ENCODE data around the gene SEMA3F.

Gene SEMA3F

GRCh38 chr3:50154840-50155490, at the start of gene SEMA3F:
TSS of gene SEMA3F (plus strand) at chr3:50155324. CDS start at chr3:50159623, 4,299 bp downstream.
- DNase-seq: peak; percentile 42

- no peak for DNase-seq
Measured at GRCh38 chr3:50111757-50112156, 43.4 kb upstream of the SEMA3F start.

DNA sequence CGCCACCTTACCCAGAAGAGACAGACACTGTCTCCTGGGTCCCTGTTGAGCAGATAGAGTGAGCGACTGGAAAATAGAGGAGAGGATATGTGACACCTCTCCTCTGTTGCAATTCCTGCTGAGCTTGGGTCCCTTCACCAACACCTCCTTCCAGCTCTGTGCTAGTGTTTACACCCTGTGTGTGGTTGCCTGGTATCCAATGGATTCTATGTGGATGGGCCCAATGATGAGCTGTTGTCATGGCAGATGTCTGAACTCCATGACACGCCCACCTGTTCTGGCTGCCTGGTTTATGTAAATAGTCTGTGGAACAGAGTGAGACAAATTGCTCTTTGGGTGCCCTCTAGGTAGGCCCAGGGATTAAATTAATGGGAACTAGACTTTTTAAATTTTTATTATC, 42.7 kb upstream of the SEMA3F start:
- DNase-seq: no peak

- no peak for DNase-seq
Measured at GRCh38 chr3:50117120-50117519, 38.0 kb upstream of the SEMA3F start.

GRCh38 chr3:50118237-50118636, 36.9 kb upstream of the SEMA3F start:
- no peak for DNase-seq

DNA sequence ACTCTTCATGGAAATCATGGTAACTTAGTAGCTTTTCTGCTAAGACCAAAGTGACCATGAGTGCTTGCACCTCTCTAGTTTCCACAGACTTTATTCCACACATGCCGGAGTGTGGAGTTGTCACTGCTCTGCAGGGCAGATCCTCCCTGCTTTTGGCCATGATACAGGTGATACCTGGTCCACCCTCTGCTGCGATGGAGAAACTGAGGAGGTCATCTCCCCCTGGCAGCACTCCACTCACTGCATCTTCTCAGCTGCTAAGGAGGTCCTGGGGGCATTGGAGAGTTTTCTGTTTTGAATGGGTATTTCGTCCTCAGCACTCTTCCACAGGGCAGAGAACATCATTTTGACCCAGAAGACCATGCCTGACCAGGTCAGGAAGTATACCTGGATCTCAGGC, 35.3 kb upstream of the SEMA3F start:
- DNase-seq: no peak

DNA sequence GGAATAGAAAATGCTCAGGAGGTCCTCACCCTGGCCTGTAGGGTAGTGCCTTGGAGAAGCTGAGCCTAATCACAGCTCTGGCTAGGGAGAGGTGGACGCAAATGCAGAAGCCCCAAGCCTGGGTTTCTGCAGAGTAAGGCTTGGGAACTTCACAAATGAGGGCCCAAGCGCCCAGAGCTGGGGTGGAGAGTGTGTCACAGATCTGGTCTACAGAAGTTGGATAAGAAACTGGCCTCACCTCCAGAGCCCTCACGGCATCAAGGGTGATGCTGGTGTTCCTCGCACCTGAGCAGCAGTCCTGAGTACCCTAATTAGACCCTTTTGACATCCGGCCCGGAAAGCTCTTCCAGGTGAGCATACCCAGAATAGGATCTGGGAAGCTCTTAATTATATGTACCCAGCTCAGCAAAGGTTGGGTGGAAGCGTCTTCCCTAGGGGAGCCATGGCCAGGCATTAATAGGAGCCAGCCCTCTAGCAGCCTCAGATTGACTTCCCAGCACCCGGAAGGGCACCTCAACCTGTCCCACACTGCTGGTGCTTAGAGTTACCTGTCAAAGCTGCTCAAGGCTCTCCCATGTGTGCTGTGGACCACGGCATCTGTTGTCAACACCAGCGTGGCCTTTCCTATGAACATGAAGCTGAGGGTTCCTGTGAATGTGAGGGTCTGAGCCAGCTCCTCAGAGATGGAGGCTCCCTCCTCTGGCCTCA, 34.6 kb upstream of the SEMA3F start:
- no peak for DNase-seq

- DNase-seq: peak; percentile 75
Measured at GRCh38 chr3:50121072-50122032, 33.8 kb upstream of the SEMA3F start.

DNA sequence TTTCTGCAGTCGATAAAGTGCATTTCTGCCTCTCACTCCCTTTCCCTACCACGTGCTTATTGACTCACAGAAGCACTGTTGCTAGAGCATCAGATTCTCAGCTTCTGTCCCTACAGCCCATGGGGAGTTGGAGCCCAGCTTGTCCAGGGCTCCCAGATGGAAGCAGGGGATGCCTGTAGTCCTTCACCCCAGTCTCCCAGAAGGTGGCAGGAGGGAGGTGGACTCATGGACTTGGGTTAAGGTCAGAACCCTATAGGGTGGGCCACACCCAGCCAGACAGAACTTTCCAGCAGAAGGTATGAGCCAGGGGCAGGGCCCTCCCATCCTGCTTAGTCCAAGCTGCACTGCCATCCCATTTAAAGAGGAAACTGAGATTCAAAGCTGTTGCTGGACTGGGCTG, 33.1 kb upstream of the SEMA3F start:
- no peak for DNase-seq

DNA sequence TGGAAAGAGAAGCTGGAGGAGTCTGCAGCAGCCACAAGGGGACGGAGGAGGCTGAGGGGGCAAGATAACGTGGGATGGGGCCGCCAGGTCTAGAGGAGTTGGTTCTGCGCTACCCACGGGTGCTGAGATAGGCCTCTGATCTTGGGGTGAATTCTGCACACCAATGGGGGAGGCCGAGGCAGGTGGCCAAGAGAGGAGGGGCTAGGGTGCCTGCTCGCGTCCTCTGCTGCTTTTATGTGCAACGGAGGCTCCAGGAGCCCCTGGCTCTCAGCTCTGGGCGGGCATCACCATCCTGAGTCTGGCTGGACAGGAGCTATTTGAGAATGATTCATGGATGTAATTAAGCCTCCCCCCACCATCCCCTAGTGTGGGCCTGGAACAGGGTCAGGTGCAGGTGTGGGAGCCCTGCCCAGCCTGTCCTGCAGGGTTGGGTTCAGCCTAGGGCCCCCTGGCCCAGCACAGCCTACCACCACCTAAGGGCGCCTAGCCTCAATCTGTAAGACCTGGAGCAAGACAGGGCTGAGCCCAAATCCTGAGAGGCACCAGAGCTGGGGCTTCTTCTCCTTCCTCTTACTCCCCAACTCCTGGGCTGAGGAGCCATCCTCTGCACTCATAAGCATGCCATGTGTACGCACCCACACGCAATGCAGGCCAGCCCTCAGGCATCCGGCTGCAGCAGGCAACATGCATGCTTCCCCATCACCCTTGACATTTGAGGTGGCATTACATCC, 32.3 kb upstream of the SEMA3F start:
- DNase-seq: no peak

DNA sequence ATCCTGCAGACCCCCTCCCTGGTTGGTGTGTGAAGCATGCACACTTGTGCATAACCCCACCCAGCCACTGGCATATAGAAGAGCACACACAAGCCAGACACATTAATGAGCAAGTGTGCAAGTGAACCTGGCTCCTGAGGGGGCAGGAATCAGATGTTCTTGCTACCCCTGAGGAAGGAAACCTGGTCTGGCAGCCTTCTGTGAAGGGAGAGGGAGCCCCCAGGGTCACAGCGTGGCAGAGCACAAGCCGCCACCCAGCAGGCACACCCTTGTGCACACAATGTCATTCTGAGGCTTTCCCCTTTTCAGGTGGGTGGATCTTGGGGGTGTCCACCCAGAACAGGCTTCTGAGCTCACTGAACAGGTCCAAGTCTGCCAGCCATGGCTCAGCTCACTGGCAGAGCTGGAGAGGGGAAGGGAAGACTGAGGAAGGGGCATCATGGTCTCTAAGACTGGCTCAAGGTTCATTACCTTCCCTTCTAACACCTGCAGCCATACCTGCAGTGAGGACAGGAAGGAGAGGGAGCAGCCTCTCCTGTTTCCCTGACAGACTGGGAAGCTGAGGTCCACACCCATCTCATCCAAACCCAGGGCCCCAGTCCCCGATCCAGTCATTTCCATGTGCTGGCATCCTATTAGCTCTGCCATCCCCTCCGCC, 31.6 kb upstream of the SEMA3F start:
- DNase-seq: no peak

GRCh38 chr3:50124052-50124799, 30.9 kb upstream of the SEMA3F start:
- DNase-seq: no peak

- no peak for DNase-seq
Measured at GRCh38 chr3:50124800-50125178, 30.3 kb upstream of the SEMA3F start.

DNA sequence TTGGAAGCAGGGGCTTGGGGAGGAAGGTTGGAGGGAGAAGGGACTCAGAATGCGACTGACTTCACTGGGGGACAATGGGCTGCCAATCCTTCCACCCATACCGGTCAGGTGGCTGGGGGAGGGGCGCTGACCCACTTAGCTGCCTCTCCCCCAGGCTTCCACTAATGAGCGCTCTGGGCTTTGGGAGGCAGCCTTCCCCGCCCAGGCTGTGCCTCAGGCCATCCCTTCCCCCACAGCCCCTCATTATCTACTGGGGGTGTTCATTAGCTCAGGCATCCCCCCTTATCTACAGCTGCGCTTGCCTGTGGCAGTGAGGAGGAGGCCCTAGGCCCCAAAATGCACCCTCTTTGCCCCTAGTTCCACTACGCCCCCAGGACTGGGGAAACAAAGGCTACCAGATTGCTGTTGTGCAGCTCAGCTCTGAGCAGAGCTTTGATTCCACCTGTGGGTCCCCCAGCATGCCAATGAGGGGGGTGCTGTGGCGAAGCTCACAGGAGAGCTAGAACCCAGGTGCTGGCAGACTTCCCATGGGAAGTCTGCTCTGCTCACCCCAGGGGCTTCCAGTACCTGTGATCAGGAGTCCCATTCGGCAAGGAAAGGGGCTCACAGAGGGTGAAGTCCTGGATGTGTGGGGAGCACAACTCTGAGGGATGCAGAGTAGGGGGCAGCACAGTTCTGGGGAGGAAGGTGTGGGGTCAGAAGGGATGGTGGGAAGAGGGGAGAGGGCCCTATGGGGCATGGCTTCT, 29.4 kb upstream of the SEMA3F start:
- DNase-seq: no peak

GRCh38 chr3:50126287-50127211, 28.6 kb upstream of the SEMA3F start:
- no peak for DNase-seq

GRCh38 chr3:50127251-50127691, 27.9 kb upstream of the SEMA3F start:
- no peak for DNase-seq

GRCh38 chr3:50128001-50128400, 27.1 kb upstream of the SEMA3F start:
- no peak for DNase-seq

DNA sequence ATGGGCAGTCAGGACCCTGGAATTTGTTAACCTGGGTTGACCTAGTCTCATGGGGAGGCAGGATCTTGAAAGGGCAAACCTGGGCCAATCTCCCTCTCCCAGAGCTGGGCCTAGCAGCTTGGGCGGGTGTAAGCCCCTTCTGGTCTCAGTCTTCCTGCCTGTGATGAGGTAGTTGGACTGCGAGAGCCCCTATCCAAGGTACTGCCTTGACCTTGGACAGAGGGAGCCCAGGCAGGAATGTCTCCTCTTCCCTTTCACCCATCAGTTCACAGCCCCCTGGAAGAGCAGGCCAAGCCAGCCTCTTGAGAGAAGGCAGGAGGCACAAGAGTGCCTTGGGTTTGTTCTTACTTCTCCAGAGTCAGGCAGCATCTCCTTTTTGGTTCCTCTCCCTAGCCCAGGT, 24.7 kb upstream of the SEMA3F start:
- DNase-seq: no peak

DNA sequence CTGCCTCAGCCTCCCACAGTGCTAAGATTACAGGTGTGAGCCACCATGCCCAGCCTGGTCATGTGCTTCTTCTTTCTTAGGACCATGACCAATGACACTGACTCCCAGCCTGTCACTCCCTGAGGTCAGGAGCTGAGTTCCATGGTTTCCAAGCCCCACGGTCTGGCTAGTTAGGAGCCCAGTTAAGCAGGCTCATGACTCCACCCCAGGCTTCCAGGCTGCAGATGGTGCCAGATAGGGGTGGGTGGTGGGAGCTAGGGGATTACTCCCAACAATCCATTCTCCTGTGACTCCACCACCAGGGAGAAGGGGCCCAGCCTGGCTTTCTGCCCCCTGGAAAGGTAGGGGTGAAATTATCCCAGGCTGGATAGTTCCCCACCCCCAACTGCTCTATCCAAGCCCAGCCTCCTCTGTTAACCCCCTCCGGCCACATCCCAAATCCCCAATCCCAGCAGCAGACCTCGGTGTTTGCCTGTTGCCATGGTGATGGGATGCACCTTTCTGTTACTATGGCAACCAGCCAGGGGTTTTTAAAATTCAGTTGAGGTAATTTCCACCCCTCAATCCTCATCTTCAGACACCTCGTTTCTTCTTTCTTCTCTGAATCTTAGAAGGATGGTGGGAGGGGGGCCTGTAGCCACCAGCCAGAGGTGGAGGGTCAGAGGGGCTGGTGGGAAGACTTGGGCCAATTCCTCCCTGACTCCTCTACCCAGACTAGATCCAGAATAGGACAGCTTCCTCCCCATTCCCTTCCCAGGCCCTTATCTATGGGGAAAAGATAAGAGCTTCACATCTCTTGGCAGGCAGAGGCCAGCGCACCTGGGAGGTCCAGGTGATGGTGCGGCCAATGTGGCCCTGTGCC, 22.5 kb upstream of the SEMA3F start:
- DNase-seq: no peak

Data from activated CD4-positive, alpha-beta T cell treated with anti-CD3 and anti-CD28 coated beads, Interleukin-2, amount 50 U/mL, for 16 hours (primary cell).